Measurements from ENCODE around the gene LEUTX.

LEUTX gene

DNA sequence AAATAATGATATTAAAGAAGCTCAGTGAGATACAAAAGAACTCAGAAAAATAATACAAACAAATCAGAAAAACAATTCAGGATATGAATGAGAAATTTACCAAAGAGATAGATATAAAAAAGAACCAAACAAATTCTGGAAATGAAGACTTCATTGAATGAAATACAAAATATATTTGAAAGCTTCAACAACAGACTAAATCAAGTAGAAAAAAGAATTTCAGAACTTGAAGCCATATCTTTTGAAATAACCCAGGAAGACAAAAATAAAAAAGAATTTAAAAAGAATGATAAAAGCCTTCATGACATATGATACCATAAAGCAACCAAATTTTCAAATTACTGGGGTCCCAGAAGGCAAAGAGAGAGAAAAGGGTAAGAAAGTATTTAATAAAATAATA is 9.6 kb downstream of the LEUTX start:
- no peaks in the 10 kb centered on the region for H3K27me3 ChIP-seq (ENCODE audit: control insufficient read depth, insufficient read depth, low read length)
- TF ChIP-seq, protein P1, sequence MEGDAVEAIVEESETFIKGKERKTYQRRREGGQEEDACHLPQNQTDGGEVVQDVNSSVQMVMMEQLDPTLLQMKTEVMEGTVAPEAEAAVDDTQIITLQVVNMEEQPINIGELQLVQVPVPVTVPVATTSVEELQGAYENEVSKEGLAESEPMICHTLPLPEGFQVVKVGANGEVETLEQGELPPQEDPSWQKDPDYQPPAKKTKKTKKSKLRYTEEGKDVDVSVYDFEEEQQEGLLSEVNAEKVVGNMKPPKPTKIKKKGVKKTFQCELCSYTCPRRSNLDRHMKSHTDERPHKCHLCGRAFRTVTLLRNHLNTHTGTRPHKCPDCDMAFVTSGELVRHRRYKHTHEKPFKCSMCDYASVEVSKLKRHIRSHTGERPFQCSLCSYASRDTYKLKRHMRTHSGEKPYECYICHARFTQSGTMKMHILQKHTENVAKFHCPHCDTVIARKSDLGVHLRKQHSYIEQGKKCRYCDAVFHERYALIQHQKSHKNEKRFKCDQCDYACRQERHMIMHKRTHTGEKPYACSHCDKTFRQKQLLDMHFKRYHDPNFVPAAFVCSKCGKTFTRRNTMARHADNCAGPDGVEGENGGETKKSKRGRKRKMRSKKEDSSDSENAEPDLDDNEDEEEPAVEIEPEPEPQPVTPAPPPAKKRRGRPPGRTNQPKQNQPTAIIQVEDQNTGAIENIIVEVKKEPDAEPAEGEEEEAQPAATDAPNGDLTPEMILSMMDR (IDR thresholded peaks at IDR 0.05) = no peak
- no peaks in the 10 kb centered on the region for H3K36me3 ChIP-seq (ENCODE audit: control insufficient read depth, insufficient read depth, low read length)
- H3K79me2 ChIP-seq = no peaks in the 10 kb centered on the region
- no peak overlapping the region for H3K9ac ChIP-seq
- no peak overlapping the region for H3K4me2 ChIP-seq (ENCODE audit: low read length)
- no peak overlapping the region for H2AFZ ChIP-seq
- no peak overlapping the region for H3K4me3 ChIP-seq (ENCODE audit: low read depth, low read length)
- no peak overlapping the region for H3K27ac ChIP-seq
- H3K9me3 ChIP-seq (ENCODE audit: control insufficient read depth, low read length) = no peaks in the 10 kb centered on the region
- H3K4me1 ChIP-seq = no peaks in the 10 kb centered on the region

- peak overlapping the region; percentile 43 for H3K4me3 ChIP-seq (ENCODE audit: low read depth, low read length)
- peak overlapping the region; percentile 69 for H3K4me2 ChIP-seq (ENCODE audit: low read length)
- TF ChIP-seq, protein P1 (IDR thresholded peaks at IDR 0.05) = peak; percentile 88
- H3K4me1 ChIP-seq = no peaks in the 10 kb centered on the region
- H3K27me3 ChIP-seq (ENCODE audit: control insufficient read depth, insufficient read depth, low read length) = no peaks in the 10 kb centered on the region
- no peak overlapping the region for H3K27ac ChIP-seq
- H2AFZ ChIP-seq = peak overlapping the region; percentile 60
- H3K36me3 ChIP-seq (ENCODE audit: control insufficient read depth, insufficient read depth, low read length) = no peaks in the 10 kb centered on the region
- no peaks in the 10 kb centered on the region for H3K79me2 ChIP-seq
- H3K9me3 ChIP-seq (ENCODE audit: control insufficient read depth, low read length) = no peaks in the 10 kb centered on the region
- H3K9ac ChIP-seq = no peak overlapping the region
Measured at GRCh38 chr19:39792999-39793546, 14.4 kb downstream of the LEUTX start.

DNA sequence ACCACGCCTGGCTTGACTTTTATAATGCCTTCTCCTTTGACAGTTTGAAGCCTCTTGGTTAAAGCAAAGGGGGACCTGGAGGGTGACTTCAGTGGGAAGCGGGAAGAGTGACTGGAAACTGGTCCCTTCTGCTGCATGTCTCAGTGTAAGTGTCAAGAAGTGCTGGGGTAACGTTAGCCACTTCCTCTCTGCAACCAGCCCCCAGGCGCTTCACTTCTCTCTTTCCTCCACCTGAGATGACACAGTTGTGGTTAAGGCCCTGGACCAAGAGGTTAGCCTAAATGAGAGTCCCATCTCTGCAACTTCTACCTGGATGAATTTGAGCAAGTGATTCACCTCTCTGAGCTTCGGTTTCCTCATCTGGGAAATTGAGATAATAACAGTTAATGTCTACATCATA is 16.3 kb downstream of the LEUTX start:
- Histone ChIP-seq H3K36me3 (ENCODE audit: control insufficient read depth, insufficient read depth, low read length) (no peaks in the 10 kb centered on the region), H3K79me2 (no peaks in the 10 kb centered on the region)
- TF ChIP-seq, protein P1 (IDR thresholded peaks at IDR 0.05) = no peak

GRCh38 chr19:39796000-39796498 is 17.4 kb downstream of the LEUTX start:
- no peaks in the 10 kb centered on the region for H3K27me3 ChIP-seq (ENCODE audit: control insufficient read depth, insufficient read depth, low read length)
- no peaks in the 10 kb centered on the region for H3K36me3 ChIP-seq (ENCODE audit: control insufficient read depth, insufficient read depth, low read length)
- H3K79me2 ChIP-seq = no peaks in the 10 kb centered on the region

More for the DNA sequence above, 16.3 kb downstream of the LEUTX start:
- H3K9me3 ChIP-seq (ENCODE audit: control insufficient read depth, low read length) = no peaks in the 10 kb centered on the region
- no peak overlapping the region for H3K9ac ChIP-seq
- no peaks in the 10 kb centered on the region for H3K27me3 ChIP-seq (ENCODE audit: control insufficient read depth, insufficient read depth, low read length)
- H3K4me2 ChIP-seq (ENCODE audit: low read length) = no peak overlapping the region
- H3K27ac ChIP-seq = no peak overlapping the region
- H3K4me1 ChIP-seq = no peaks in the 10 kb centered on the region
- no peak overlapping the region for H2AFZ ChIP-seq
- no peak overlapping the region for H3K4me3 ChIP-seq (ENCODE audit: low read depth, low read length)

More at GRCh38 chr19:39796000-39796498, 17.4 kb downstream of the LEUTX start:
- TF ChIP-seq, protein P1 (IDR thresholded peaks at IDR 0.05) = no peak
- Histone ChIP-seq H2AFZ (peak overlapping the region; percentile 15), H3K4me1 (no peaks in the 10 kb centered on the region), H3K4me3 (ENCODE audit: low read depth, low read length) (no peak overlapping the region), H3K9ac (no peak overlapping the region), H3K9me3 (ENCODE audit: control insufficient read depth, low read length) (no peaks in the 10 kb centered on the region), H3K27ac (no peak overlapping the region), H3K4me2 (ENCODE audit: low read length) (no peak overlapping the region)

All from parathyroid adenoma (tissue), 2 donors.